GM23338 (cell line): Measurements from ENCODE around the gene LCP1. TPM values are rescaled to one million over a fixed set of nuclear protein-coding genes. Genes with fewer than 3 reads are reported as not detected.

Source experiments
- ATAC-seq: fragments of 200-7000 bp; cut with Tn5 transposase; 3 replicates; pipeline ENCODE4 v1.9.1; 2020
- DNase-seq: peaks from one replicate; pipeline ENCODE4 v3.0.0-alpha.2; 2015; ENCODE audit warnings: low spot score
- H2AFZ ChIP-seq: fragments of 200-600 bp; sonication (generic); 2 replicates; pipeline ENCODE4 v1.8.0; 2016; ENCODE audit warnings: antibody characterized with exemption, mild to moderate bottlenecking, moderate library complexity
- H3F3A ChIP-seq: fragments of 200-600 bp; sonication (generic); replicated peaks from 2 replicates; pipeline ENCODE4 v1.8.0; 2017; ENCODE audit warnings: antibody characterized with exemption, mixed run types, low read depth
- H3K27ac ChIP-seq: fragments of 200-600 bp; sonication (generic); 2 replicates; pipeline ENCODE4 v1.6.1; 2016; ENCODE audit warnings: low read depth
- H3K27me3 ChIP-seq: fragments of 200-600 bp; sonication (generic); 2 replicates; pipeline ENCODE4 v1.8.0; 2016; ENCODE audit warnings: mild to moderate bottlenecking, mixed run types, moderate library complexity; ENCODE audit not compliant: insufficient read depth
- H3K36me3 ChIP-seq: fragments of 200-600 bp; sonication (generic); 2 replicates; pipeline ENCODE4 v1.8.0; 2016; ENCODE audit warnings: mild to moderate bottlenecking; ENCODE audit not compliant: insufficient read depth
- H3K4me1 ChIP-seq: fragments of 200-600 bp; sonication (generic); 2 replicates; pipeline ENCODE4 v1.8.0; 2016; ENCODE audit warnings: mild to moderate bottlenecking, moderate library complexity; ENCODE audit not compliant: insufficient read depth
- H3K4me2 ChIP-seq: fragments of 200-600 bp; sonication (generic); 2 replicates; pipeline ENCODE4 v1.7.1; 2017; ENCODE audit warnings: mixed run types
- H3K4me3 ChIP-seq: fragments of 200-600 bp; sonication (generic); 2 replicates; pipeline ENCODE4 v1.6.1; 2016; ENCODE audit warnings: mixed run types
- H3K79me2 ChIP-seq: fragments of 200-600 bp; sonication (generic); replicated peaks from 2 replicates; pipeline ENCODE4 v1.8.0; 2017; ENCODE audit warnings: mild to moderate bottlenecking; ENCODE audit not compliant: insufficient read depth
- H3K9me2 ChIP-seq: fragments of 200-600 bp; sonication (generic); 2 replicates; pipeline ENCODE4 v1.8.0; 2017; ENCODE audit not compliant: insufficient read depth
- H4K20me1 ChIP-seq: fragments of 200-600 bp; sonication (generic); replicated peaks from 2 replicates; pipeline ENCODE4 v1.8.0; 2017; ENCODE audit warnings: mild to moderate bottlenecking; ENCODE audit not compliant: insufficient read depth
- H3K27ac Mint-ChIP-seq: 2 replicates; pipeline ENCODE4 v1.8.0; 2020; ENCODE audit warnings: inconsistent platforms, mild to moderate bottlenecking, moderate library complexity, mixed read lengths
- H3K27me3 Mint-ChIP-seq: 3 replicates; pipeline ENCODE4 v1.8.0; 2022; ENCODE audit warnings: low read depth, mild to moderate bottlenecking, moderate library complexity, mixed read lengths, inconsistent platforms; ENCODE audit not compliant: insufficient read depth, poor library complexity
- H3K36me3 Mint-ChIP-seq: 3 replicates; pipeline ENCODE4 v1.8.0; 2021; ENCODE audit warnings: low read depth, mild to moderate bottlenecking, inconsistent platforms, moderate library complexity, mixed read lengths
- H3K4me1 Mint-ChIP-seq: 3 replicates; pipeline ENCODE4 v1.8.0; 2020; ENCODE audit warnings: mild to moderate bottlenecking, inconsistent platforms, mixed read lengths
- H3K4me3 Mint-ChIP-seq: 3 replicates; pipeline ENCODE4 v1.8.0; 2021; ENCODE audit warnings: moderate library complexity, mild to moderate bottlenecking, inconsistent platforms, mixed read lengths
- H3K9me3 Mint-ChIP-seq: 3 replicates; pipeline ENCODE4 v1.8.0; 2020; ENCODE audit warnings: moderate library complexity, mild to moderate bottlenecking, inconsistent platforms, mixed read lengths
- CREB1 ChIP-seq: fragments of 250-450 bp; sonication (Bioruptor Pico); IDR thresholded peaks from 2 replicates; pipeline ENCODE4 v1.5.0; 2020; ENCODE audit warnings: low read depth, mild to moderate bottlenecking, moderate library complexity
- CTCF ChIP-seq, 2 experiments: fragments of 200-600 bp in 1 of 2; sonication (generic) in 1 of 2; conservative IDR thresholded peaks; 2 replicates each; pipeline versions ENCODE4 v1.5.1 to v1.6.1; 2016 to 2017; ENCODE audit warnings: antibody characterized with exemption in 2 of 2, low read depth in 2 of 2, mild to moderate bottlenecking in 2 of 2, moderate library complexity in 1 of 2
- ETS1 ChIP-seq: IDR thresholded peaks from 2 replicates; pipeline ENCODE4 v1.6.1; 2016; ENCODE audit warnings: antibody characterized with exemption
- EZH2 ChIP-seq: fragments of 200-600 bp; sonication (generic); IDR thresholded peaks from one replicate; pipeline ENCODE4 v1.8.0; 2017; ENCODE audit warnings: antibody characterized with exemption, mild to moderate bottlenecking, low read depth; ENCODE audit not compliant: unreplicated experiment
- EZH2phosphoT487 ChIP-seq: fragments of 200-600 bp; sonication (generic); IDR thresholded peaks from one replicate; pipeline ENCODE4 v1.8.1; 2018; ENCODE audit warnings: antibody characterized with exemption; ENCODE audit not compliant: unreplicated experiment
- JUNB ChIP-seq: IDR thresholded peaks from one replicate; pipeline ENCODE4 v1.6.1; 2016; ENCODE audit warnings: antibody characterized with exemption; ENCODE audit not compliant: unreplicated experiment
- NANOG ChIP-seq: IDR thresholded peaks from 2 replicates; pipeline ENCODE4 v1.6.1; 2016; ENCODE audit warnings: antibody characterized with exemption, borderline replicate concordance
- POLR2AphosphoS5 ChIP-seq: IDR thresholded peaks from 2 replicates; pipeline ENCODE4 v1.6.1; 2016; ENCODE audit warnings: antibody characterized with exemption, low read depth
- REST ChIP-seq: IDR thresholded peaks from one replicate; pipeline ENCODE4 v1.6.1; 2018; ENCODE audit warnings: antibody characterized with exemption; ENCODE audit not compliant: unreplicated experiment
- STAT1 ChIP-seq: IDR thresholded peaks from one replicate; pipeline ENCODE4 v1.6.1; 2016; ENCODE audit warnings: antibody characterized with exemption; ENCODE audit not compliant: unreplicated experiment
- ZNF114 ChIP-seq: fragments of 250-450 bp; sonication (Bioruptor Pico); IDR thresholded peaks from 2 replicates; pipeline ENCODE4 v1.5.0; 2020; ENCODE audit warnings: mild to moderate bottlenecking, moderate library complexity
- ZNF331 ChIP-seq: fragments of 250-450 bp; sonication (Bioruptor Pico); IDR thresholded peaks from 2 replicates; pipeline ENCODE4 v1.5.0; 2020; ENCODE audit warnings: low read depth, mild to moderate bottlenecking, moderate library complexity
- ZNF462 ChIP-seq: fragments of 250-450 bp; sonication (Bioruptor Pico); IDR thresholded peaks from 2 replicates; pipeline ENCODE4 v1.5.0; 2020; ENCODE audit warnings: mild to moderate bottlenecking, moderate library complexity
- polyA plus RNA-seq: library from polyadenylated mRNA; unstranded; fragments of >200 nt; fragmentation: Nextera tagmentation; extraction: Ambion mirVana; gene quantifications from 2 replicates; pipeline ENCODE4 v1.2.1, GENCODE V29; 2016
- total RNA-seq: library from RNA; depleted of rRNA; stranded (reverse); fragments of >200 nt; shearing (Covaris generic); gene quantifications from 2 replicates; pipeline ENCODE4 v1.2.3, GENCODE V29; 2014

LCP1 gene
- total and polyA plus RNA-seq, 2 experiments from 2014 or later = 1.9 to 3.4 TPM

- TF ChIP-seq ETS1 = no peak
- no peak for TF ChIP-seq POLR2AphosphoS5
- TF ChIP-seq ZNF114 (CRISPR knock-in tag) = no peak
- no peak for TF ChIP-seq JUNB
- TF ChIP-seq CREB1 = no peak
- no peak for TF ChIP-seq ZNF462 (CRISPR knock-in tag)
- TF ChIP-seq EZH2 = no peak
- no peak for TF ChIP-seq NANOG
- no peak for TF ChIP-seq ZNF331 (CRISPR knock-in tag)
- no peak for TF ChIP-seq EZH2phosphoT487
- TF ChIP-seq CTCF (conservative IDR thresholded peaks at IDR 0.05; ENCODE audit: low read depth in 2 of 2) = no peak
- TF ChIP-seq REST = no peak
- no peak for TF ChIP-seq STAT1
- Mint-ChIP-seq H3K9me3 (no peaks in the 10 kb centered on the region), H3K4me3 (no peak overlapping the region), H3K4me1 (no peaks in the 10 kb centered on the region), H3K27me3 (peaks cover 3% of the 10 kb centered on the region), H3K27ac (no peak overlapping the region), H3K36me3 (no peaks in the 10 kb centered on the region)
- Histone ChIP-seq H3K9me2 (peaks cover 11% of the 10 kb centered on the region; the same call in 1 of the 2 replicates), H3K4me3 (no peak overlapping the region), H3K36me3 (no peaks in the 10 kb centered on the region), H2AFZ (no peak overlapping the region), H3K4me2 (no peak overlapping the region), H3F3A (no peaks in the 10 kb centered on the region), H4K20me1 (no peaks in the 10 kb centered on the region), H3K27me3 (no peaks in the 10 kb centered on the region), H3K79me2 (no peaks in the 10 kb centered on the region), H3K27ac (no peak overlapping the region), H3K4me1 (no peaks in the 10 kb centered on the region)
- ATAC-seq (no peak), DNase-seq (no peak)
Measured at GRCh38 chr13:46198696-46199193, 16.8 kb upstream of the LCP1 start.
